ENCODE measurements around the gene CHD1.

The CHD1 gene

GRCh38 chr5:98927242-98927988 is 1.4 kb downstream of the CHD1 start:
- peak overlapping the region; percentile 99 for H3K27ac Mint-ChIP-seq
- peak overlapping the region; percentile 98 for H3K4me3 Mint-ChIP-seq
- peak; percentile 48 for ATAC-seq
- H3K27me3 Mint-ChIP-seq: no peaks in the 10 kb centered on the region
- no peaks in the 10 kb centered on the region for H3K9me3 Mint-ChIP-seq
- peaks cover 40% of the 10 kb centered on the region for H3K36me3 Mint-ChIP-seq (ENCODE audit: low read depth)
- peak; percentile 54 for DNase-seq
- peaks cover 63% of the 10 kb centered on the region for H3K4me1 Mint-ChIP-seq

- Mint-ChIP-seq H3K4me3 (no peak overlapping the region), H3K36me3 (ENCODE audit: low read depth) (peaks cover 64% of the 10 kb centered on the region), H3K4me1 (peaks cover 62% of the 10 kb centered on the region), H3K27ac (peak overlapping the region; percentile 49), H3K27me3 (no peaks in the 10 kb centered on the region), H3K9me3 (no peaks in the 10 kb centered on the region)
- no peak for DNase-seq
- ATAC-seq: no peak
These were observed 4.8 kb downstream of the CHD1 start for GRCh38 chr5:98923966-98924365.

GRCh38 chr5:98921947-98922505 is 6.8 kb downstream of the CHD1 start:
- ATAC-seq: no peak
- Mint-ChIP-seq H3K36me3 (ENCODE audit: low read depth) (peaks cover 73% of the 10 kb centered on the region), H3K9me3 (no peaks in the 10 kb centered on the region)

GRCh38 chr5:98917433-98917832 is 11.4 kb downstream of the CHD1 start:
- no peak overlapping the region for H3K4me3 Mint-ChIP-seq

More at GRCh38 chr5:98921947-98922505, 6.8 kb downstream of the CHD1 start:
- DNase-seq: no peak
- Mint-ChIP-seq H3K4me3 (peak overlapping the region; percentile 48), H3K4me1 (peaks cover 77% of the 10 kb centered on the region), H3K27ac (peak overlapping the region; percentile 49), H3K27me3 (no peaks in the 10 kb centered on the region)

GRCh38 chr5:98916540-98916939 is 12.3 kb downstream of the CHD1 start:
- no peaks in the 10 kb centered on the region for H3K27me3 Mint-ChIP-seq
- peaks cover 58% of the 10 kb centered on the region for H3K36me3 Mint-ChIP-seq (ENCODE audit: low read depth)

More at GRCh38 chr5:98917433-98917832, 11.4 kb downstream of the CHD1 start:
- peaks cover 77% of the 10 kb centered on the region for H3K4me1 Mint-ChIP-seq
- DNase-seq (no peak), ATAC-seq (no peak)
- no peak overlapping the region for H3K27ac Mint-ChIP-seq
- H3K9me3 Mint-ChIP-seq: no peaks in the 10 kb centered on the region
- H3K27me3 Mint-ChIP-seq: no peaks in the 10 kb centered on the region
- H3K36me3 Mint-ChIP-seq (ENCODE audit: low read depth): peaks cover 60% of the 10 kb centered on the region

GRCh38 chr5:98913911-98914310 is 14.9 kb downstream of the CHD1 start:
- Mint-ChIP-seq H3K9me3 (no peaks in the 10 kb centered on the region), H3K4me3 (no peak overlapping the region), H3K4me1 (peaks cover 75% of the 10 kb centered on the region), H3K27me3 (no peaks in the 10 kb centered on the region), H3K36me3 (ENCODE audit: low read depth) (peaks cover 49% of the 10 kb centered on the region), H3K27ac (no peak overlapping the region)
- ATAC-seq (peak; percentile 57), DNase-seq (no peak)

More at GRCh38 chr5:98916540-98916939, 12.3 kb downstream of the CHD1 start:
- ATAC-seq (no peak), DNase-seq (no peak)
- H3K4me1 Mint-ChIP-seq: peaks cover 75% of the 10 kb centered on the region
- no peaks in the 10 kb centered on the region for H3K9me3 Mint-ChIP-seq
- H3K27ac Mint-ChIP-seq: no peak overlapping the region
- H3K4me3 Mint-ChIP-seq: no peak overlapping the region

GRCh38 chr5:98911280-98912040 is 17.3 kb downstream of the CHD1 start:
- H3K27ac Mint-ChIP-seq: no peak overlapping the region
- no peak overlapping the region for H3K4me3 Mint-ChIP-seq
- H3K4me1 Mint-ChIP-seq: peaks cover 66% of the 10 kb centered on the region
- no peaks in the 10 kb centered on the region for H3K9me3 Mint-ChIP-seq
- no peak for DNase-seq
- no peaks in the 10 kb centered on the region for H3K27me3 Mint-ChIP-seq
- peaks cover 32% of the 10 kb centered on the region for H3K36me3 Mint-ChIP-seq (ENCODE audit: low read depth)
- ATAC-seq: no peak

GRCh38 chr5:98909363-98909762 is 19.4 kb downstream of the CHD1 start:
- H3K36me3 Mint-ChIP-seq (ENCODE audit: low read depth): peaks cover 32% of the 10 kb centered on the region
- ATAC-seq (no peak), DNase-seq (no peak)
- peak overlapping the region; percentile 7 for H3K27ac Mint-ChIP-seq
- H3K4me1 Mint-ChIP-seq: peaks cover 68% of the 10 kb centered on the region
- no peaks in the 10 kb centered on the region for H3K9me3 Mint-ChIP-seq
- H3K27me3 Mint-ChIP-seq: no peaks in the 10 kb centered on the region
- H3K4me3 Mint-ChIP-seq: no peak overlapping the region

GRCh38 chr5:98907951-98908350 is 20.9 kb downstream of the CHD1 start:
- H3K4me1 Mint-ChIP-seq: peaks cover 72% of the 10 kb centered on the region
- H3K27ac Mint-ChIP-seq: peak overlapping the region; percentile 62
- no peak overlapping the region for H3K4me3 Mint-ChIP-seq
- ATAC-seq: no peak
- DNase-seq: no peak
- no peaks in the 10 kb centered on the region for H3K9me3 Mint-ChIP-seq
- peaks cover 33% of the 10 kb centered on the region for H3K36me3 Mint-ChIP-seq (ENCODE audit: low read depth)
- H3K27me3 Mint-ChIP-seq: no peaks in the 10 kb centered on the region

- Mint-ChIP-seq H3K4me3 (no peak overlapping the region), H3K27ac (peak overlapping the region; percentile 6), H3K36me3 (ENCODE audit: low read depth) (peaks cover 35% of the 10 kb centered on the region), H3K27me3 (no peaks in the 10 kb centered on the region), H3K4me1 (peaks cover 69% of the 10 kb centered on the region), H3K9me3 (no peaks in the 10 kb centered on the region)
- ATAC-seq (no peak), DNase-seq (no peak)
These were observed 22.0 kb downstream of the CHD1 start for GRCh38 chr5:98906756-98907355.

- Mint-ChIP-seq H3K27ac (no peak overlapping the region), H3K27me3 (no peaks in the 10 kb centered on the region), H3K36me3 (ENCODE audit: low read depth) (peaks cover 32% of the 10 kb centered on the region), H3K4me3 (no peak overlapping the region), H3K9me3 (no peaks in the 10 kb centered on the region), H3K4me1 (peaks cover 61% of the 10 kb centered on the region)
- ATAC-seq: no peak
- no peak for DNase-seq
These were observed 22.7 kb downstream of the CHD1 start for GRCh38 chr5:98905857-98906688.

- H3K27ac Mint-ChIP-seq: no peak overlapping the region
These were observed 24.0 kb downstream of the CHD1 start for GRCh38 chr5:98904780-98905179.

GRCh38 chr5:98902733-98903132 is 26.1 kb downstream of the CHD1 start:
- Mint-ChIP-seq H3K27me3 (no peaks in the 10 kb centered on the region), H3K4me1 (peaks cover 40% of the 10 kb centered on the region), H3K36me3 (ENCODE audit: low read depth) (peaks cover 42% of the 10 kb centered on the region), H3K4me3 (no peak overlapping the region), H3K9me3 (no peaks in the 10 kb centered on the region), H3K27ac (no peak overlapping the region)
- DNase-seq (no peak), ATAC-seq (no peak)

More at GRCh38 chr5:98904780-98905179, 24.0 kb downstream of the CHD1 start:
- H3K27me3 Mint-ChIP-seq: no peaks in the 10 kb centered on the region
- no peak for ATAC-seq
- H3K4me1 Mint-ChIP-seq: peaks cover 54% of the 10 kb centered on the region
- no peak overlapping the region for H3K4me3 Mint-ChIP-seq
- H3K9me3 Mint-ChIP-seq: no peaks in the 10 kb centered on the region
- no peak for DNase-seq
- H3K36me3 Mint-ChIP-seq (ENCODE audit: low read depth): peaks cover 32% of the 10 kb centered on the region

GRCh38 chr5:98899456-98899855 is 29.4 kb downstream of the CHD1 start:
- no peak for ATAC-seq
- Mint-ChIP-seq H3K4me3 (no peak overlapping the region), H3K27me3 (no peaks in the 10 kb centered on the region), H3K36me3 (ENCODE audit: low read depth) (peaks cover 52% of the 10 kb centered on the region), H3K27ac (no peak overlapping the region), H3K4me1 (peaks cover 16% of the 10 kb centered on the region), H3K9me3 (no peaks in the 10 kb centered on the region)
- DNase-seq: no peak

Measured in activated naive CD8-positive, alpha-beta T cell treated with anti-CD3 and anti-CD28 coated beads, Interleukin-2, amount 50 U/mL, for 24 hours (primary cell).